D721Med (cell line): ENCODE data around the gene ZFYVE28.

Source experiments
- DNase-seq: peaks from one replicate; pipeline ENCODE4 v3.0.0; 2011; ENCODE audit warnings: low spot score; ENCODE audit not compliant: insufficient read length
- FAIRE-seq: peaks from 2 replicates; lab custom pipeline; 2011; peaks lifted over from hg19 to GRCh38; lab: Jason Lieb, UNC
- CTCF ChIP-seq: IDR thresholded peaks from 2 replicates; pipeline ENCODE4 v1.5.1; 2012; ENCODE audit warnings: mild to moderate bottlenecking, control low read depth; ENCODE audit not compliant: insufficient read depth; ENCODE audit errors: missing control alignments

ZFYVE28 gene

GRCh38 chr4:2394528-2394927 lies 23.9 kb downstream of the ZFYVE28 start:
- DNase-seq, result no peak
- no peak for TF ChIP-seq CTCF
- no peak for FAIRE-seq

DNA sequence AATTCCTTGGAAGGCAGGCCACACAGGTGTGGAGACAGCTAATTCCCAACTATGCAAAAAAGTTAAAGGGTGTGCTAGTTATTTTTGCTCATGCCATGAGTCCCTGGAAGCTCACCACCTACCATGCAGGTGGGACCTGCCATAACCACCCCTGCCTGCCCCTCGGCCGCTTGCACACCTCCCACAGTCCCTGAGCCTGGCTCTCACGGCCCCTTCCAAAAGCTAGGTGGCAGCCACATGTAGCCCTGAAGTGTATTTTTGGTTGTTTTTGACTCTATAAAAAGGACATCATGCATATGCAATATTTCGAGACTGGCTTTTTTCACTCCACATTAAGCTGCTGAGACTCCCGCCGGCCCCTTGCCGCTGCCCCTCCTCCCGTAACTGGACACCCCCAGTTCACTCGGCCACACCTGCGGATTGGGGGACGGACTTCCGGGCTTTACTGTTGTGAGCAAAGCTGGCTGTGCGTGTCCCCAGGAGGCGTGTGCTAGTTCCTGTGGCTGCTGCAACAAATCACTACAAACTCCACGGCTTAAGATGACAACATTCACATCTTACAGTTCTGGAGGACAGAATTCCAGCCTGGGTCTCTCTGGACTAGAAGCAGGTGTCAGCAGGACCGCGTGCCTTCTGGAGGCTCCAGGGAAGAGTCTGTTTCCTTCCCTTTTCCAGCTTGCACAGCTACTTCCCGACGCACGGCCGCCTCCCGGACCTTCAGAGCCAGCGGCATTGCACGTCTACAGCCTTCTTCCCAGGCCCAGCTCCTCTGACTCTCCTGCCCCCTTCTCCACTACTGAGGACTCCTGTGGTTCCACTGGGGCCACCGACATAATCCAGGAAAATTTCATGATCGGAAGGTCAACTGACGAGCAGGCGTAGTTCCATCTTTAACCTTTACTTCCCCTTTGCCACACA lies 24.8 kb downstream of the ZFYVE28 start:
- no peak for FAIRE-seq
- no peak for DNase-seq
- no peak for TF ChIP-seq CTCF

- FAIRE-seq, result no peak
- TF ChIP-seq CTCF, result no peak
- DNase-seq, result no peak
These were observed 27.5 kb downstream of the ZFYVE28 start for GRCh38 chr4:2390784-2391421.

DNA sequence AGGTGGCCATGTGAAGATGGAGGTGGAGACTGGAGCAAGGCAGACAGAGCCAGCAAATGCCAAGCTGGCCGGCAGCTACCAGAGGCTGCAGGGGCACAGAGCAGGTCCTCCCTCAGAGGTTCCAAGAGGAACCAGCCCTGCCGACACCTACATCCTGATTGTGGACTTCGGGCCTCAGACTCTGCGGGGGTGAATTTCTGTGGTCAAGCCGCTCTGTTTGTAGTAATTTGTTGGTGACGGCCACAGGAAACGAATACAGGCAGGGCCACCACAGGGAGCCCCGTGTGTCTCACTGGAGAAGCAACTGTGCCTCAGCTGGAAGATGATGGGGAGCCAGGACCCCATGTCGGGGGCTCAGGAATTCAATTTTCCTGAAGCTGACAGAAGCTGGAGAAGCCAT lies 28.3 kb downstream of the ZFYVE28 start:
- no peak for FAIRE-seq
- no peak for DNase-seq
- no peak for TF ChIP-seq CTCF

- no peak for FAIRE-seq
These were observed 28.8 kb downstream of the ZFYVE28 start for GRCh38 chr4:2389691-2390090.

DNA sequence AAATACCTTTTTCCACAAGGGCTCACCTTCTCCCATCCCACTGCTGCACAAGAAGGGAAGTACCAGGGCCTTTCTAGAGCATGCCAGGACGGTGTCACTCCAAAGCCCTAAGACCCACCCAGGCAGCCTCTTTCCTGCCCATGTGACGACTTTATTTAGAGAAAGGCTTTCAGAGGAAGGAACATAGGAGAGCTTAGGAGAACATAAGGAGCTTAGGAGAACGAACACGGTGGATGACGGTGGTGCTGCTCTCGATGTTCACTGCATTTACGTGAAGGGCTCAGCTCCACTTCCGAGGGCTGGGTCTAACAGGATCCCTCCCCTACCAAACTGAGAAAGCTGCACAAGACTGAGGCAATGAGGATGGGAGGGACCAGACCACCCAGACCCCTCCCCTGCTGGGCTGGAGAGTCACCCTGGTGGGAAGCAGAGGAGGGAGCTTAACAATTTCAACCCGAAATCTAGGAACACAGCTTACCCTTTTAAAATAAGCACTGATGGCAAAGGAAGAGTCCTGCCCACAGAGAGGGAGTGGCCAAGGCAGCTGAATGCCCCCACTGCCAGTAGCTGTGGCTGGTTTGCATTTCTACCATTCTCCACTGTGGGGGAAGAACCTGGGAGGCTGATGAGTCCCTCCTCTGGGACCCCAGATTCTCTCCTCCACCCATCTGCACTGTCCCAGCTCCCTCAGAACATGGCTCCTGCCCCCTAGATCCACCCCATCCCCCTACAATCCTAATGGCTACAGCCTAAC lies 29.8 kb downstream of the ZFYVE28 start:
- TF ChIP-seq CTCF, result no peak
- no peak for FAIRE-seq
- DNase-seq, result peak; percentile 68

More at GRCh38 chr4:2389691-2390090, 28.8 kb downstream of the ZFYVE28 start:
- no peak for DNase-seq
- no peak for TF ChIP-seq CTCF
